IMR-90 (cell line): ENCODE results near the gene MGAT5.

Experiments used
- MXI1 ChIP-seq: IDR thresholded peaks from 2 replicates; pipeline ENCODE4 v1.6.1; 2012; ENCODE audit warnings: low read depth, mild to moderate bottlenecking, low read length, moderate library complexity, borderline replicate concordance
- POLR2A ChIP-seq: IDR thresholded peaks from 2 replicates; pipeline ENCODE4 v1.6.1; 2012; ENCODE audit warnings: mild to moderate bottlenecking, low read depth, low read length
- RFX5 ChIP-seq: IDR thresholded peaks from 2 replicates; pipeline ENCODE4 v1.8.0; 2012; ENCODE audit warnings: low read depth, mild to moderate bottlenecking, low read length, moderate library complexity
- SMC3 ChIP-seq: fragments of 150-350 bp; IDR thresholded peaks from 2 replicates; pipeline ENCODE4 v1.6.1; 2016; ENCODE audit warnings: low read depth, mild to moderate bottlenecking, antibody characterized with exemption, low read length, moderate library complexity
- TF ChIP-seq, protein P1 (sequence below): conservative IDR thresholded peaks from 2 replicates; pipeline ENCODE4 v1.5.1; 2012; ENCODE audit warnings: mild to moderate bottlenecking, low read depth, low read length, improper control_type of control experiment

DNA sequence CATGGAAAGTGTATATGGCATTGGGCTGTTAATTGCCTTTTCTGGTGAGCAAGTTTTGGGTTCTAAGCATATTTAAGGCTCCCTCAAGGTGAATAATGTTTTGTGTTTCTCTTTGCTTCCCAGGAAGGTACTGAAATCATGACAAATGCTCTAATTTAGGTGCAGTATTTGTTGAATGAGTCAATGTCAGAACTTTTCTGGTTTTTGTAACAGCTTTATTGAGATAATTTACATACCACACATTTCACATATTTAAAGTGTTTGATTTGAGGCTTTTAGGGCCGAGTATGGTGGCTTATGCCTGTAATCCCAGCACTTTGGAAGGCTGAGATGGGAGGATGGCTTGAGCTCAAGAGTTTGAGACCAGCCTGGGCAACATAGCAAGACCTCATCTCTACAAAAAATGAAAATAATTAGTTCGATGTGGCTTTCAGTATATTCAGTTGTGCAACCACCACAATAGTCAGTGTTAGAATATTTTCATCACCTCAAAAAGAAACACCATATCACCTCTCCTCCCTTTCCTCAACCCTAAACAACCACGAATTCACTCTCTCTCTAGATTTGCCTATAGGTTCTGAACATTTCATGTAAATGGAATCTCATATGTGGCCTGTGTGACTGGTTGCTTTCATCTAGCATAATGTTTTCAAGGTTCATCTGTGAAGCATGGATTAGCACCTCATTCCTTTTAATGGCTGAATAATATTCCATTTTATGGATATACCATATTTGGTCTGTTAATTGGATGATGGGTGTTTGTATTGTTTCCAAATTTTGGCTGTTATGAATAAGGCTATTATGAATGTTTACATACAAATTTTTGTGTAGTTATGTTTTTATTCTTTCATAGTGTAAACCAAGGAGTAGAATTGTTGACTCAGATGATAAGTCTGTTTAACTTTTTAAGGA is 54.9 kb downstream of the MGAT5 start:
- TF ChIP-seq, protein P1, sequence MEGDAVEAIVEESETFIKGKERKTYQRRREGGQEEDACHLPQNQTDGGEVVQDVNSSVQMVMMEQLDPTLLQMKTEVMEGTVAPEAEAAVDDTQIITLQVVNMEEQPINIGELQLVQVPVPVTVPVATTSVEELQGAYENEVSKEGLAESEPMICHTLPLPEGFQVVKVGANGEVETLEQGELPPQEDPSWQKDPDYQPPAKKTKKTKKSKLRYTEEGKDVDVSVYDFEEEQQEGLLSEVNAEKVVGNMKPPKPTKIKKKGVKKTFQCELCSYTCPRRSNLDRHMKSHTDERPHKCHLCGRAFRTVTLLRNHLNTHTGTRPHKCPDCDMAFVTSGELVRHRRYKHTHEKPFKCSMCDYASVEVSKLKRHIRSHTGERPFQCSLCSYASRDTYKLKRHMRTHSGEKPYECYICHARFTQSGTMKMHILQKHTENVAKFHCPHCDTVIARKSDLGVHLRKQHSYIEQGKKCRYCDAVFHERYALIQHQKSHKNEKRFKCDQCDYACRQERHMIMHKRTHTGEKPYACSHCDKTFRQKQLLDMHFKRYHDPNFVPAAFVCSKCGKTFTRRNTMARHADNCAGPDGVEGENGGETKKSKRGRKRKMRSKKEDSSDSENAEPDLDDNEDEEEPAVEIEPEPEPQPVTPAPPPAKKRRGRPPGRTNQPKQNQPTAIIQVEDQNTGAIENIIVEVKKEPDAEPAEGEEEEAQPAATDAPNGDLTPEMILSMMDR: no peak
- TF ChIP-seq POLR2A: no peak
- no peak for TF ChIP-seq MXI1
- no peak for TF ChIP-seq RFX5
- TF ChIP-seq SMC3: no peak
